ENCODE data around the gene FOXP1. TPM values are rescaled to one million over a fixed set of nuclear protein-coding genes. Genes with fewer than 3 reads are reported as not detected.

Gene FOXP1
- total and polyA plus RNA-seq, 9 of the 15 experiments (the other 6 are each of a cell fraction or from before 2014, with no cell fraction given), result 7.7 to 34.5 (median 13.7) TPM

DNA sequence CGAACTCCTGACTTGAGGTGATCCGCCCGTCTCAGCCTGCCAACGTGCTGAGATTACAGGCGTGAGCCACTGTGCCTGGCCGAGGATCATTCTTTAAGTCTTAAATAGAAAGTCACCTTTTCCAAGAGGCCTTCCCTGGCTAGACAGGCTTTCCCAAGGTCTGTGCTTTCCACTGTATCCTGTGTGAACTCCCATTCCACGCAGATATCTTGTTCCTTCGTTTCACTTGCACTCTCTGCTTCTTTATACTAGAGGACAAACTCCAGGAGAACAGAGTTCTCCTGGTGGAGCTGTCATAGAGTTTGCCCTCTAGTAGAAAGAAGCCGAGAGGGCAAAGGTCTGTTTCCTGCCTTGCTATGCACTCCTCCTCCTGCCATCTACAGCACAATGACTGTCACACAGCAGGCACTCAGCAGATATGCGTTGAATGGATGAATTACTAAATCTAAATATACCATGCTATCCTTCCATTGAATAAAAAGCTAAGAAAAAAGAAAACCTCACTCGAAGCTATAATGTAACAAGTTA lies 211.2 kb downstream of the FOXP1 start:
- DNase-seq (ENCODE audit: extremely low read depth in 1 of 4, low spot score in 3 of 4) (no peak), FAIRE-seq (no peak), ATAC-seq (no peak)
- Histone ChIP-seq H4K20me1 (replicated peaks; ENCODE audit: control insufficient read depth, insufficient read depth, low read length) (no peaks in the 10 kb centered on the region), H3K36me3 (ENCODE audit: control insufficient read depth, insufficient read depth, low read length) (no peaks in the 10 kb centered on the region), H3K9me1 (ENCODE audit: control insufficient read depth, insufficient read depth, low read length) (no peaks in the 10 kb centered on the region), H3K9ac (ENCODE audit: insufficient read depth in 1 of 2, low read depth in 2 of 2, low read length in 2 of 2) (no peak overlapping the region), H3K9me3 (replicated peaks; ENCODE audit: control insufficient read depth, insufficient read depth, low read depth, low read length) (no peaks in the 10 kb centered on the region), H3K4me1 (replicated peaks in 1 of 2; ENCODE audit: control insufficient read depth in 2 of 2, insufficient read depth in 2 of 2, low read length in 2 of 2) (peaks cover 6 to 12% of the 10 kb centered on the region in 2 experiments; a peak in 3 of 5 replicates), H3K79me2 (ENCODE audit: control insufficient read depth, insufficient read depth, low read length) (no peaks in the 10 kb centered on the region), H3K27me3 (ENCODE audit: control insufficient read depth in 2 of 2, insufficient read depth in 2 of 2, low read length in 2 of 2) (no peaks in the 10 kb centered on the region), H3K4me2 (ENCODE audit: insufficient read depth, low read length) (no peak overlapping the region), H2AFZ (ENCODE audit: low read depth, low read length) (no peak overlapping the region), H3K27ac (ENCODE audit: extremely low read depth, low read depth, low read length) (no peak overlapping the region), H3K4me3 (no peak overlapping the region)
- POLR2A ChIA-PET, result interaction anchor here (0.6 to 1.0 kb wide), 2 partner anchors 15 to 22 kb away, joined by 3 read pairs; no protein-coding TSS in a partner anchor
- BruUV-seq (replicated peaks), result no TSS peak
- no peak for TF ChIP-seq SRF (CRISPR knock-in tag; IDR thresholded peaks at IDR 0.05)
- TF ChIP-seq SRSF1 (IDR thresholded peaks at IDR 0.05; ENCODE audit: low read depth, low read length), result no peak
- no peak for TF ChIP-seq KHSRP (IDR thresholded peaks at IDR 0.05)
- no peak for TF ChIP-seq ZNF445 (CRISPR knock-in tag; IDR thresholded peaks at IDR 0.05; ENCODE audit: low read depth)
- TF ChIP-seq, protein P1, sequence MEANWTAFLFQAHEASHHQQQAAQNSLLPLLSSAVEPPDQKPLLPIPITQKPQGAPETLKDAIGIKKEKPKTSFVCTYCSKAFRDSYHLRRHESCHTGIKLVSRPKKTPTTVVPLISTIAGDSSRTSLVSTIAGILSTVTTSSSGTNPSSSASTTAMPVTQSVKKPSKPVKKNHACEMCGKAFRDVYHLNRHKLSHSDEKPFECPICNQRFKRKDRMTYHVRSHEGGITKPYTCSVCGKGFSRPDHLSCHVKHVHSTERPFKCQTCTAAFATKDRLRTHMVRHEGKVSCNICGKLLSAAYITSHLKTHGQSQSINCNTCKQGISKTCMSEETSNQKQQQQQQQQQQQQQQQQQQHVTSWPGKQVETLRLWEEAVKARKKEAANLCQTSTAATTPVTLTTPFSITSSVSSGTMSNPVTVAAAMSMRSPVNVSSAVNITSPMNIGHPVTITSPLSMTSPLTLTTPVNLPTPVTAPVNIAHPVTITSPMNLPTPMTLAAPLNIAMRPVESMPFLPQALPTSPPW (CRISPR knock-in tag; IDR thresholded peaks at IDR 0.05), result no peak
- TF ChIP-seq GABPB2 (CRISPR knock-in tag; conservative IDR thresholded peaks at IDR 0.05), result no peak
- TF ChIP-seq ZZZ3 (IDR thresholded peaks at IDR 0.05), result no peak
- no peak for TF ChIP-seq ZKSCAN1 (IDR thresholded peaks at IDR 0.05; ENCODE audit: low read depth, low read length)
- TF ChIP-seq, protein P2, sequence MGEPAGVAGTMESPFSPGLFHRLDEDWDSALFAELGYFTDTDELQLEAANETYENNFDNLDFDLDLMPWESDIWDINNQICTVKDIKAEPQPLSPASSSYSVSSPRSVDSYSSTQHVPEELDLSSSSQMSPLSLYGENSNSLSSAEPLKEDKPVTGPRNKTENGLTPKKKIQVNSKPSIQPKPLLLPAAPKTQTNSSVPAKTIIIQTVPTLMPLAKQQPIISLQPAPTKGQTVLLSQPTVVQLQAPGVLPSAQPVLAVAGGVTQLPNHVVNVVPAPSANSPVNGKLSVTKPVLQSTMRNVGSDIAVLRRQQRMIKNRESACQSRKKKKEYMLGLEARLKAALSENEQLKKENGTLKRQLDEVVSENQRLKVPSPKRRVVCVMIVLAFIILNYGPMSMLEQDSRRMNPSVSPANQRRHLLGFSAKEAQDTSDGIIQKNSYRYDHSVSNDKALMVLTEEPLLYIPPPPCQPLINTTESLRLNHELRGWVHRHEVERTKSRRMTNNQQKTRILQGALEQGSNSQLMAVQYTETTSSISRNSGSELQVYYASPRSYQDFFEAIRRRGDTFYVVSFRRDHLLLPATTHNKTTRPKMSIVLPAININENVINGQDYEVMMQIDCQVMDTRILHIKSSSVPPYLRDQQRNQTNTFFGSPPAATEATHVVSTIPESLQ (CRISPR knock-in tag; IDR thresholded peaks at IDR 0.05), result no peak
- TF ChIP-seq ADNP (tag; IDR thresholded peaks at IDR 0.05), result no peak
- TF ChIP-seq DPF2 (IDR thresholded peaks at IDR 0.05), result no peak
- no peak for TF ChIP-seq MCM7 (IDR thresholded peaks at IDR 0.05)
- no peak for TF ChIP-seq DACH1 (IDR thresholded peaks at IDR 0.05; ENCODE audit: partially characterized antibody)
- no peak for TF ChIP-seq NCOA1 (IDR thresholded peaks at IDR 0.05; ENCODE audit: low read depth)
- TF ChIP-seq, protein P3, sequence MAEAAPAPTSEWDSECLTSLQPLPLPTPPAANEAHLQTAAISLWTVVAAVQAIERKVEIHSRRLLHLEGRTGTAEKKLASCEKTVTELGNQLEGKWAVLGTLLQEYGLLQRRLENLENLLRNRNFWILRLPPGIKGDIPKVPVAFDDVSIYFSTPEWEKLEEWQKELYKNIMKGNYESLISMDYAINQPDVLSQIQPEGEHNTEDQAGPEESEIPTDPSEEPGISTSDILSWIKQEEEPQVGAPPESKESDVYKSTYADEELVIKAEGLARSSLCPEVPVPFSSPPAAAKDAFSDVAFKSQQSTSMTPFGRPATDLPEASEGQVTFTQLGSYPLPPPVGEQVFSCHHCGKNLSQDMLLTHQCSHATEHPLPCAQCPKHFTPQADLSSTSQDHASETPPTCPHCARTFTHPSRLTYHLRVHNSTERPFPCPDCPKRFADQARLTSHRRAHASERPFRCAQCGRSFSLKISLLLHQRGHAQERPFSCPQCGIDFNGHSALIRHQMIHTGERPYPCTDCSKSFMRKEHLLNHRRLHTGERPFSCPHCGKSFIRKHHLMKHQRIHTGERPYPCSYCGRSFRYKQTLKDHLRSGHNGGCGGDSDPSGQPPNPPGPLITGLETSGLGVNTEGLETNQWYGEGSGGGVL (CRISPR knock-in tag; IDR thresholded peaks at IDR 0.05), result no peak
- TF ChIP-seq CCAR2 (IDR thresholded peaks at IDR 0.05; ENCODE audit: low read depth, low read length), result no peak
- in situ Hi-C loops (cut with MboI), result no loop called here
- WGBS (ENCODE audit: insufficient coverage, low coverage, missing lambda C conversion rate), result 71% methylated on average over 10 of the region's 11 CpGs
- intact Hi-C loops (cut with micrococcal nuclease), result no loop called here
- CTCF ChIA-PET (ENCODE audit: low intra/inter-chr PET ratio), result no interaction called here
